HepG2 (cell line): Measurements from ENCODE around the gene TRABD. TPM values are rescaled to one million over a fixed set of nuclear protein-coding genes. Genes with fewer than 3 reads are reported as not detected.

Experiments
- ATAC-seq: fragments of 200-7000 bp; cut with Tn5 transposase; 3 replicates; pipeline ENCODE4 v1.9.1; 2020; ENCODE audit warnings: mild to moderate bottlenecking, moderate library complexity
- BruUV-seq: library from RNA; stranded (reverse); fragments of 400-500 nt; replicated peaks from 2 replicates; lab custom pipeline; 2021; lab: Mats Ljungman, UMichigan
- CTCF ChIA-PET: fragments of 300-600 bp; formaldehyde crosslinking; extraction: SDS; loops from one replicate; lab custom pipeline; 2021; ENCODE audit warnings: low total read pairs, inconsistent platforms, low intra/inter-chr PET ratio; lab: Yijun Ruan, JAX
- POLR2A ChIA-PET: fragments of 350-600 bp; sonication (Branson Sonifier 250); formaldehyde crosslinking; loops from one replicate; lab custom pipeline; 2020; ENCODE audit warnings: antibody characterized with exemption, inconsistent platforms; lab: Yijun Ruan, JAX
- DNase-seq: peaks from one replicate; pipeline ENCODE4 v3.0.0-alpha.2; 2015; ENCODE audit warnings: low spot score
- FAIRE-seq: peaks from 3 replicates; lab custom pipeline; 2011; peaks lifted over from hg19 to GRCh38; lab: Jason Lieb, UNC
- H2AFZ ChIP-seq: one replicate; pipeline ENCODE4 v1.6.1; 2011; ENCODE audit warnings: low read length, inconsistent platforms
- H3K27ac ChIP-seq: fragments of 300-600 bp; 3 replicates; pipeline ENCODE4 v1.8.0; 2011; ENCODE audit warnings: mixed run types, mild to moderate bottlenecking, mixed read lengths, low read length, inconsistent platforms; ENCODE audit not compliant: insufficient read depth; ENCODE audit errors: extremely low read length
- H3K27me3 ChIP-seq, 2 experiments: fragments of 200-600 bp in 1 of 2; 2 replicates in 1 of 2; 3 replicates in 1 of 2; pipeline versions ENCODE4 v1.6.0 to v1.8.0; 2011; ENCODE audit warnings: low read length in 2 of 2, mild to moderate bottlenecking in 2 of 2, moderate library complexity in 2 of 2, inconsistent platforms in 1 of 2; ENCODE audit not compliant: insufficient read depth in 2 of 2, control insufficient read depth in 1 of 2
- H3K36me3 ChIP-seq, 2 experiments: fragments of 200-600 bp in 1 of 2; replicated peaks in 1 of 2; 2 replicates in 1 of 2; 3 replicates in 1 of 2; pipeline versions ENCODE4 v1.5.1 to v1.8.0; 2011; ENCODE audit warnings: low read length in 2 of 2, inconsistent platforms in 1 of 2; ENCODE audit not compliant: insufficient read depth in 2 of 2, control insufficient read depth in 1 of 2
- H3K4me1 ChIP-seq: 2 replicates; pipeline ENCODE4 v1.5.1; 2012; ENCODE audit warnings: low read length, inconsistent platforms; ENCODE audit not compliant: insufficient read depth
- H3K4me2 ChIP-seq: 2 replicates; pipeline ENCODE4 v1.6.0; 2011; ENCODE audit warnings: low read depth, low read length, inconsistent platforms
- H3K4me3 ChIP-seq, 3 experiments: fragments of 200-600 bp in 1 of 3; sonication (generic), shearing (Covaris generic) in 1 of 3; replicated peaks in 1 of 3; 2 replicates each; pipeline ENCODE4 v1.5.1; 2011 to 2016; ENCODE audit warnings: low read length in 3 of 3, inconsistent platforms in 2 of 3, low read depth in 2 of 3, mild to moderate bottlenecking in 2 of 3, control low read depth in 1 of 3, mixed read lengths in 1 of 3; ENCODE audit not compliant: insufficient read depth in 1 of 3
- H3K79me2 ChIP-seq: one replicate; pipeline ENCODE4 v1.6.1; 2011; ENCODE audit warnings: low read length, inconsistent platforms; ENCODE audit not compliant: insufficient read depth
- H3K9ac ChIP-seq: 2 replicates; pipeline ENCODE4 v1.6.0; 2011; ENCODE audit warnings: mild to moderate bottlenecking, low read depth, low read length, inconsistent platforms; ENCODE audit not compliant: insufficient read depth
- H3K9me3 ChIP-seq: 2 replicates; pipeline ENCODE4 v1.5.1; 2012; ENCODE audit warnings: mild to moderate bottlenecking, low read length
- H4K20me1 ChIP-seq: 2 replicates; pipeline ENCODE4 v1.6.0; 2011; ENCODE audit warnings: inconsistent platforms, mild to moderate bottlenecking, low read length, moderate library complexity; ENCODE audit not compliant: insufficient read depth
- BCL6 ChIP-seq: IDR thresholded peaks from 2 replicates; pipeline ENCODE4 v1.6.1; 2016; ENCODE audit warnings: missing genetic modification reagents, missing compliant biosample characterization
- CERS6 ChIP-seq: sonication (generic); formaldehyde crosslinking; IDR thresholded peaks from 2 replicates; pipeline ENCODE4 v1.5.0; 2020; ENCODE audit warnings: missing genetic modification reagents
- ETV5 ChIP-seq: IDR thresholded peaks from 2 replicates; pipeline ENCODE4 v1.6.1; 2018; ENCODE audit warnings: missing biosample characterization, missing genetic modification reagents, inconsistent platforms, borderline replicate concordance
- FOXA3 ChIP-seq: IDR thresholded peaks from 2 replicates; pipeline ENCODE4 v1.6.1; 2016; ENCODE audit warnings: missing genetic modification reagents, missing compliant biosample characterization
- HOXA3 ChIP-seq: sonication (generic); formaldehyde crosslinking; IDR thresholded peaks from 2 replicates; pipeline ENCODE4 v1.5.0; 2020; ENCODE audit warnings: missing genetic modification reagents
- NCOA2 ChIP-seq: sonication (generic); formaldehyde crosslinking; IDR thresholded peaks from 2 replicates; pipeline ENCODE4 v1.8.0; 2022; ENCODE audit warnings: inconsistent platforms
- NR2F1 ChIP-seq, 2 experiments: fragments of 450-650 bp in 1 of 2; formaldehyde crosslinking in 1 of 2; IDR thresholded peaks; 2 replicates each; pipeline versions ENCODE4 v1.5.0 to v1.6.1; 2016 to 2020; ENCODE audit warnings: mild to moderate bottlenecking in 1 of 2, missing compliant biosample characterization in 1 of 2, missing genetic modification reagents in 1 of 2, moderate library complexity in 1 of 2
- NR3C1 ChIP-seq: sonication (generic); formaldehyde crosslinking; IDR thresholded peaks from 2 replicates; pipeline ENCODE4 v1.4.0; 2020; ENCODE audit warnings: missing genetic modification reagents
- RFXANK ChIP-seq: IDR thresholded peaks from 2 replicates; pipeline ENCODE4 v1.6.1; 2016
- SAP130 ChIP-seq: IDR thresholded peaks from 2 replicates; pipeline ENCODE4 v1.6.1; 2016; ENCODE audit warnings: low read depth
- SOX5 ChIP-seq: IDR thresholded peaks from 2 replicates; pipeline ENCODE4 v1.6.1; 2016; ENCODE audit warnings: borderline replicate concordance
- THAP11 ChIP-seq: IDR thresholded peaks from 2 replicates; pipeline ENCODE4 v1.6.1; 2016; ENCODE audit warnings: missing biosample characterization, missing genetic modification reagents
- TP53 ChIP-seq: sonication (generic); formaldehyde crosslinking; conservative IDR thresholded peaks from 2 replicates; pipeline ENCODE4 v1.4.0; 2020; ENCODE audit warnings: missing genetic modification reagents
- ZBTB3 ChIP-seq: sonication (generic); formaldehyde crosslinking; IDR thresholded peaks from 2 replicates; pipeline ENCODE4 v1.4.0; 2020; ENCODE audit warnings: low read depth, mild to moderate bottlenecking, moderate library complexity, missing genetic modification reagents, borderline replicate concordance
- ZBTB37 ChIP-seq: sonication (generic); formaldehyde crosslinking; IDR thresholded peaks from 2 replicates; pipeline ENCODE4 v1.4.0; 2020; ENCODE audit warnings: mild to moderate bottlenecking, missing genetic modification reagents
- WGBS: methylation state at CpG from one replicate; pipeline ENCODE4 v1.1.6; 2017; ENCODE audit warnings: low lambda C conversion rate; 5-methylcytosine and 5-hydroxymethylcytosine counted together
- in situ Hi-C: cut with HindIII; loops from 2 replicates; pipeline ENCODE4 v1.10.0; 2017; ENCODE audit warnings: low pct_unique_long_range_greater_than_20kb; ENCODE audit not compliant: extremely low pct_ligation_motif_present
- intact Hi-C: fragments of 100-400 bp; cut with micrococcal nuclease; formaldehyde crosslinking; loops from one replicate; pipeline ENCODE4 v1.10.0; 2022; ENCODE audit not compliant: unreplicated experiment
- polyA plus RNA-seq, 8 experiments: library from polyadenylated mRNA; depleted of rRNA in 3 of 8; stranded (reverse) in 7 of 8; unstranded in 1 of 8; fragments of >200 nt; fragmentation: Illumina TruSeq in 4 of 8; extraction: Trizol in 4 of 8; gene quantifications; 2 replicates each; pipeline versions ENCODE4 v1.2.1 to v1.2.3, GENCODE V29; 2011 to 2016; ENCODE audit warnings: low read depth in 4 of 8, missing spikeins in 1 of 8, mixed read lengths in 1 of 8; ENCODE audit not compliant: insufficient read depth in 1 of 8
- total RNA-seq, 5 experiments: library from RNA; depleted of rRNA; stranded (reverse); fragments of >200 nt; fragmentation: Illumina TruSeq; extraction: Trizol; gene quantifications; 2 replicates each; pipeline ENCODE4 v1.2.3, GENCODE V29; 2016; ENCODE audit warnings: low read depth in 1 of 5
- TF ChIP-seq, protein P1 (sequence below): sonication (generic); formaldehyde crosslinking; IDR thresholded peaks from 2 replicates; pipeline ENCODE4 v1.4.0; 2020; ENCODE audit warnings: missing genetic modification reagents
- TF ChIP-seq, protein P2 (sequence below): sonication (generic); formaldehyde crosslinking; IDR thresholded peaks from 2 replicates; pipeline ENCODE4 v1.8.0; 2022; ENCODE audit warnings: missing genetic modification reagents, mild to moderate bottlenecking, moderate library complexity, borderline replicate concordance

The TRABD gene
- total and polyA plus RNA-seq, 2 of the 13 experiments (the other 11 are each of a cell fraction or from before 2014, with no cell fraction given) = 21.5 to 28.9 TPM

DNA sequence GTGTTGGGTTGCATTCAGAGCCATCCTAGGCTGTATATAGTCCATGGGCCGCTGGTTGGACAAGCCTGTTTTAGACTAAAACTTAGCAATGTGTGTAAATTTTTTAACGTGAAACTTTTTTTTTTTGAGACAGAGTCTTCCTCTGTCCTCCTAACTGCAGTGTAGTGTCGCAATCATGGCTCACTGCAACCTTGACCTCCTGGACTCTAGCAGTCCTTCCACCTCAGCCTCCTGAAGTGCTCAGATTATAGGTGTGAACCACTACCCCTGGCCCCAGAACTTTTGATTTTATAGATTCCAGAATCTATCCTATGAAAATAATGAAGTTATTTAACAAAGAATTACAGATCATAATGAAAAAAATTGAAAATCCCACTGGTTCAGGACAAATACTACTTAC lies 45.1 kb upstream of the TRABD start:
- Histone ChIP-seq H3K9ac (no peak overlapping the region), H3K27me3 (peaks cover 2 to 24% of the 10 kb centered on the region in 2 experiments), H3K27ac (peak overlapping the region; percentile 17), H3K4me2 (peak overlapping the region; percentile 62), H3K4me3 (peak overlapping the region in 1 of 3 experiments; percentile 10; a peak in 1 of 6 replicates), H3K9me3 (no peaks in the 10 kb centered on the region), H3K79me2 (no peaks in the 10 kb centered on the region), H2AFZ (no peak overlapping the region), H3K36me3 (no peaks in the 10 kb centered on the region), H3K4me1 (peaks cover 80% of the 10 kb centered on the region), H4K20me1 (no peaks in the 10 kb centered on the region)
- in situ Hi-C loops (no loop called here), intact Hi-C loops (no loop called here)
- BruUV-seq = no TSS peak
- DNase-seq = peak; percentile 68
- ChIA-PET POLR2A (no interaction called here), CTCF (no interaction called here)
- WGBS = 0% methylated on average over 3 of the region's 3 CpGs
- FAIRE-seq = peak; percentile 30
- no peak; the same call in 2 of the 3 replicates for ATAC-seq
- peak; percentile 29; the same call in 1 of the 2 replicates for TF ChIP-seq FOXA3 (CRISPR knock-in tag)
- TF ChIP-seq, protein P1, sequence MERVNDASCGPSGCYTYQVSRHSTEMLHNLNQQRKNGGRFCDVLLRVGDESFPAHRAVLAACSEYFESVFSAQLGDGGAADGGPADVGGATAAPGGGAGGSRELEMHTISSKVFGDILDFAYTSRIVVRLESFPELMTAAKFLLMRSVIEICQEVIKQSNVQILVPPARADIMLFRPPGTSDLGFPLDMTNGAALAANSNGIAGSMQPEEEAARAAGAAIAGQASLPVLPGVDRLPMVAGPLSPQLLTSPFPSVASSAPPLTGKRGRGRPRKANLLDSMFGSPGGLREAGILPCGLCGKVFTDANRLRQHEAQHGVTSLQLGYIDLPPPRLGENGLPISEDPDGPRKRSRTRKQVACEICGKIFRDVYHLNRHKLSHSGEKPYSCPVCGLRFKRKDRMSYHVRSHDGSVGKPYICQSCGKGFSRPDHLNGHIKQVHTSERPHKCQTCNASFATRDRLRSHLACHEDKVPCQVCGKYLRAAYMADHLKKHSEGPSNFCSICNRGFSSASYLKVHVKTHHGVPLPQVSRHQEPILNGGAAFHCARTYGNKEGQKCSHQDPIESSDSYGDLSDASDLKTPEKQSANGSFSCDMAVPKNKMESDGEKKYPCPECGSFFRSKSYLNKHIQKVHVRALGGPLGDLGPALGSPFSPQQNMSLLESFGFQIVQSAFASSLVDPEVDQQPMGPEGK = peak; percentile 41; the same call in 1 of the 2 replicates
- peak; percentile 92 for TF ChIP-seq ZBTB3 (CRISPR knock-in tag)
- TF ChIP-seq SAP130 = peak; percentile 56; the same call in 1 of the 2 replicates
- no peak for TF ChIP-seq TP53
- TF ChIP-seq NR3C1 (CRISPR knock-in tag) = no peak
- no peak for TF ChIP-seq ZBTB37
- TF ChIP-seq RFXANK (CRISPR knock-in tag) = no peak
- TF ChIP-seq THAP11 (CRISPR knock-in tag) = peak; percentile 52; the same call in 1 of the 2 replicates
- TF ChIP-seq CERS6 = no peak
- TF ChIP-seq NR2F1 (CRISPR knock-in tag; IDR thresholded peaks at IDR 0.05) = peak; percentile 67 to 87
- TF ChIP-seq BCL6 (CRISPR knock-in tag) = peak; percentile 47; the same call in 1 of the 2 replicates
- no peak for TF ChIP-seq NCOA2 (CRISPR knock-in tag)
- peak; percentile 73; the same call in 1 of the 2 replicates for TF ChIP-seq SOX5 (CRISPR knock-in tag)
- TF ChIP-seq, protein P2, sequence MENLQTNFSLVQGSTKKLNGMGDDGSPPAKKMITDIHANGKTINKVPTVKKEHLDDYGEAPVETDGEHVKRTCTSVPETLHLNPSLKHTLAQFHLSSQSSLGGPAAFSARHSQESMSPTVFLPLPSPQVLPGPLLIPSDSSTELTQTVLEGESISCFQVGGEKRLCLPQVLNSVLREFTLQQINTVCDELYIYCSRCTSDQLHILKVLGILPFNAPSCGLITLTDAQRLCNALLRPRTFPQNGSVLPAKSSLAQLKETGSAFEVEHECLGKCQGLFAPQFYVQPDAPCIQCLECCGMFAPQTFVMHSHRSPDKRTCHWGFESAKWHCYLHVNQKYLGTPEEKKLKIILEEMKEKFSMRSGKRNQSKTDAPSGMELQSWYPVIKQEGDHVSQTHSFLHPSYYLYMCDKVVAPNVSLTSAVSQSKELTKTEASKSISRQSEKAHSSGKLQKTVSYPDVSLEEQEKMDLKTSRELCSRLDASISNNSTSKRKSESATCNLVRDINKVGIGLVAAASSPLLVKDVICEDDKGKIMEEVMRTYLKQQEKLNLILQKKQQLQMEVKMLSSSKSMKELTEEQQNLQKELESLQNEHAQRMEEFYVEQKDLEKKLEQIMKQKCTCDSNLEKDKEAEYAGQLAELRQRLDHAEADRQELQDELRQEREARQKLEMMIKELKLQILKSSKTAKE = no peak
- peak; percentile 53 for TF ChIP-seq HOXA3
- TF ChIP-seq ETV5 (CRISPR knock-in tag) = peak; percentile 35; the same call in 1 of the 2 replicates
